Peyer's patch (tissue), 4 donors: ENCODE measurements around the gene STEAP3.

ENCODE experiments used
- POLR2A ChIP-seq, 2 donors: fragments of 450-650 bp; IDR thresholded peaks; one replicate each; pipeline ENCODE4 v1.5.1; 2017; ENCODE audit warnings: antibody characterized with exemption in 2 of 2, mild to moderate bottlenecking in 2 of 2, moderate library complexity in 2 of 2
- TF ChIP-seq, protein P1 (sequence below), 6 experiments: fragments of 450-650 bp in 4 of 6; fragments of 200-600 bp in 2 of 6; sonication (generic) in 1 of 6; IDR thresholded peaks; one replicate each; pipeline ENCODE4 v1.5.1; 2017 to 2019; ENCODE audit warnings: antibody characterized with exemption in 6 of 6, mild to moderate bottlenecking in 3 of 6, moderate library complexity in 1 of 6

DNA sequence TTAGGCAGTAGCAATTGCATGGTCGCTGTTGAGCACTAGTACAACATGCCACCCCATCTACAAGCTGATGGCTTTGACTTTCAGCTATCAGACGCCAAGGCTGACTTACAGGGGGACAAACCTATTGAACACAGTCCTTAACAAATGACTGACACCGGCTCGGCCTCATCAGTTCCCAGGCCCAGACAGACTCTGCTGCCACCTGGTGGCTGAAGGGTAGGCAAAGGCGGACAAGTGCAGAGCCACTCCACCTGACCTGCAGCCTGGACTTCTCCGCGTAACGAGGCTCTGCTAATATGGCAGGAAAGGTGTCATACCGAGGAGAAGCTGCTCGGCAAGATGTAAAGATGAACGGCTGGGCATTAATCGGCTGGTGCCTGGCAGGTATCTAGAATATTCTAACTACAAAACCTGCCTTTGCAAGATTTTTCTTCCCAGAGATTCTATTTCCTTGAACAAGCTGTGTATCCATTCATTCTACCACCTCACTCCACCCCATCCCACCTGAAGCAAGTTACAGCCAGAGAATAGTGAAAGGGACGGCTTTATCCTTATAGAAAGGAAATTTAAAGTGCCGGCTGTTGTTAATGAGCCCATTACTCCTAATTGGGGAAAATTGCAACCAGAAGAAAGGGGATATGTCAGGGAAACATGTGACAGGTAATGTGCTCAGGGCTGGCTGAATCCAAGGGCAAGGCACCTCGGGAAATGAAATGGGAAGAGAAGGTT, 67.4 kb downstream of the STEAP3 start:
- no peak for TF ChIP-seq POLR2A (IDR thresholded peaks at IDR 0.05)
- TF ChIP-seq, protein P1, sequence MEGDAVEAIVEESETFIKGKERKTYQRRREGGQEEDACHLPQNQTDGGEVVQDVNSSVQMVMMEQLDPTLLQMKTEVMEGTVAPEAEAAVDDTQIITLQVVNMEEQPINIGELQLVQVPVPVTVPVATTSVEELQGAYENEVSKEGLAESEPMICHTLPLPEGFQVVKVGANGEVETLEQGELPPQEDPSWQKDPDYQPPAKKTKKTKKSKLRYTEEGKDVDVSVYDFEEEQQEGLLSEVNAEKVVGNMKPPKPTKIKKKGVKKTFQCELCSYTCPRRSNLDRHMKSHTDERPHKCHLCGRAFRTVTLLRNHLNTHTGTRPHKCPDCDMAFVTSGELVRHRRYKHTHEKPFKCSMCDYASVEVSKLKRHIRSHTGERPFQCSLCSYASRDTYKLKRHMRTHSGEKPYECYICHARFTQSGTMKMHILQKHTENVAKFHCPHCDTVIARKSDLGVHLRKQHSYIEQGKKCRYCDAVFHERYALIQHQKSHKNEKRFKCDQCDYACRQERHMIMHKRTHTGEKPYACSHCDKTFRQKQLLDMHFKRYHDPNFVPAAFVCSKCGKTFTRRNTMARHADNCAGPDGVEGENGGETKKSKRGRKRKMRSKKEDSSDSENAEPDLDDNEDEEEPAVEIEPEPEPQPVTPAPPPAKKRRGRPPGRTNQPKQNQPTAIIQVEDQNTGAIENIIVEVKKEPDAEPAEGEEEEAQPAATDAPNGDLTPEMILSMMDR (IDR thresholded peaks at IDR 0.05) = peak in 5 of 6 experiments; percentile 25 to 75 (median 64)
